HL-60 (cell line): ENCODE results near the gene PLXNB3.

ENCODE experiments used
- DNase-seq, 2 experiments: peaks; one replicate each; pipeline ENCODE4 v3.0.0-alpha.2; 2010 to 2020; ENCODE audit warnings: low read depth in 1 of 2, low spot score in 1 of 2
- H3K27ac ChIP-seq: fragments of 250-450 bp; sonication (Bioruptor Pico); replicated peaks from 2 replicates; pipeline ENCODE4 v1.5.1; 2020; ENCODE audit warnings: mild to moderate bottlenecking, moderate library complexity
- H3K27me3 ChIP-seq: fragments of 250-450 bp; sonication (Bioruptor Pico); 2 replicates; pipeline ENCODE4 v1.5.1; 2021; ENCODE audit warnings: mild to moderate bottlenecking, moderate library complexity; ENCODE audit not compliant: insufficient read depth, poor library complexity, severe bottlenecking
- H3K4me3 ChIP-seq: replicated peaks from 2 replicates; pipeline ENCODE4 v1.5.1; 2011; ENCODE audit warnings: mild to moderate bottlenecking, control low read depth, low read length; ENCODE audit not compliant: insufficient read depth
- CTCF ChIP-seq: IDR thresholded peaks from one replicate; pipeline ENCODE4 v1.5.1; 2011; ENCODE audit warnings: low read length, control low read depth, inconsistent platforms; ENCODE audit not compliant: insufficient read depth
- GABPA ChIP-seq: IDR thresholded peaks from 2 replicates; pipeline ENCODE4 v1.6.1; 2012; ENCODE audit warnings: low read depth
- POLR2AphosphoS5 ChIP-seq: IDR thresholded peaks from 2 replicates; pipeline ENCODE4 v1.6.1; 2012; ENCODE audit warnings: low read depth
- REST ChIP-seq: IDR thresholded peaks from 2 replicates; pipeline ENCODE4 v1.6.1; 2012; ENCODE audit warnings: low read depth; ENCODE audit not compliant: insufficient replicate concordance
- SPI1 ChIP-seq: IDR thresholded peaks from 2 replicates; pipeline ENCODE4 v1.6.1; 2012; ENCODE audit warnings: low read depth, mild to moderate bottlenecking, borderline replicate concordance

The PLXNB3 gene

GRCh38 chrX:153799326-153799725 lies 35.3 kb downstream of the PLXNB3 start:
- H3K27ac ChIP-seq = no peak overlapping the region
- no peaks in the 10 kb centered on the region for H3K27me3 ChIP-seq
- no peak for TF ChIP-seq CTCF
- TF ChIP-seq POLR2AphosphoS5 = no peak
- TF ChIP-seq GABPA = no peak
- TF ChIP-seq SPI1 = no peak
- TF ChIP-seq REST = no peak
- DNase-seq = no peak
- no peak overlapping the region for H3K4me3 ChIP-seq

DNA sequence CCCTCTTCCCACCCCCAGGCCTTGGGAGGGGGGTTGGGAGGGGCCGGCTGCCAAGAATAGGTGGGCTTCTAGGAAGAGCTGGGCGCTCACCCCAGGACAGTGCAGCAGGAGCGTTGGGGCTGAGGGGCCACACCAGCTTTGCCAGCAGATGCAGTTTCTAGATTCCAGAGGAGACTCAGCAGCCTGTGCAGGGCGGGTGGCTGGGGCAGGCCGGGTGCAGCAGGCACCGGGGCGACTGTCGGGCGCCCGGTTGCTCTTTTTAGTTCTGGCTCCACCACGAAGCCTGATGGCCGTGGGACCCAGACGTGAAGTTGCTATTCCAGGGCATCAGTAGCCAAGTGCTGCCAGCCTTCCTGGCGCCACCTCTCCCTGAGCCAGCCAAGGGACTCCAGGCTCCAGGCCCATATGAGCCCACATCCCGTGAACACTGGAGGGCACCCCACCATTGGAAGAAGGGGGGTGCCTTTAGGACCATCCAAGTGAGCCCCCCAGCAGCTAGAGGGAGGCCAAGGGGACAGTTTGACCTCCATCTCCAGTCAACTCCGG lies 36.2 kb downstream of the PLXNB3 start:
- no peaks in the 10 kb centered on the region for H3K27me3 ChIP-seq
- no peak overlapping the region for H3K27ac ChIP-seq
- TF ChIP-seq SPI1 (no peak), GABPA (no peak), CTCF (no peak), REST (no peak), POLR2AphosphoS5 (no peak)
- DNase-seq = no peak
- H3K4me3 ChIP-seq = no peak overlapping the region

DNA sequence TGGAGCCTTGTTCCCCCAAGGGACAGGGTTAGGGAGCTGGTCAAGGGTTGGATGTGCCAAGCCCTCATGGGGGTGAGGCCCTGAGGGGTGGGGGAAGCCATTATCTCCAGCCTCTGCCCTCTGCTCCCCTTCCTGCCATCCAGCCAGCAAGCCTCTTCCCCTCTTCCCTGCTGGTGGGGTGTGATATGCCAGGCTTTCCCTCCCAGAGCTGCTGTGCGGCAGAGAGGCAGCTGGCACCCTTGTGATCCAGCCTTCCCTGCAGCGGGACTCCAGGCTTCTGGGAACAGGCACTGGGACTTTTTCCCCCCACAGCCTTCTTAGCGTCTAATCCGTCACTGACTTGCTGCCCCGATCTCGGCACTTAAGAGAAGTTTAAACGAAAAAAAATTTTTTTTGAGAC lies 36.7 kb downstream of the PLXNB3 start:
- no peak for DNase-seq
- Histone ChIP-seq H3K27me3 (no peaks in the 10 kb centered on the region), H3K27ac (no peak overlapping the region), H3K4me3 (no peak overlapping the region)
- TF ChIP-seq REST = no peak
- TF ChIP-seq SPI1 = no peak
- TF ChIP-seq CTCF = no peak
- no peak for TF ChIP-seq GABPA
- no peak for TF ChIP-seq POLR2AphosphoS5
